Esophagus squamous epithelium (tissue), 4 donors: ENCODE data around the gene RHOC.

Source experiments
- CTCF ChIP-seq, 6 experiments: fragments of 450-650 bp in 4 of 6; fragments of 200-600 bp in 2 of 6; sonication (generic) in 2 of 6; IDR thresholded peaks; one replicate each; pipeline ENCODE4 v1.5.1; 2016 to 2019; ENCODE audit warnings: antibody characterized with exemption in 6 of 6, mild to moderate bottlenecking in 4 of 6, moderate library complexity in 4 of 6
- POLR2A ChIP-seq, 4 donors: fragments of 450-650 bp; IDR thresholded peaks; one replicate each; pipeline ENCODE4 v1.6.1; 2017; ENCODE audit warnings: antibody characterized with exemption in 4 of 4, mild to moderate bottlenecking in 4 of 4, moderate library complexity in 3 of 4

GRCh38 chr1:112702067-112702395 lies 4.9 kb downstream of the RHOC start:
- TF ChIP-seq CTCF (IDR thresholded peaks at IDR 0.05) (no peak), POLR2A (IDR thresholded peaks at IDR 0.05) (no peak)
